Left ventricle myocardium inferior (tissue), 1 donor: Measurements from ENCODE around the gene ASAP3. TPM values are rescaled to one million over a fixed set of nuclear protein-coding genes. Genes with fewer than 3 reads are reported as not detected.
A peak's percentile ranks its signal among the peaks of the same experiment; 100 is the strongest.

Experiments used
- DNase-seq: peaks from one replicate; pipeline ENCODE4 v3.0.0-alpha.2; 2020
- H3K27ac ChIP-seq: fragments of 200-600 bp; replicated peaks from 2 replicates; pipeline ENCODE4 v1.8.0; 2021
- H3K27me3 ChIP-seq: fragments of 200-600 bp; 2 replicates; pipeline ENCODE4 v1.8.0; 2021; ENCODE audit warnings: low read depth
- H3K36me3 ChIP-seq: fragments of 200-600 bp; 2 replicates; pipeline ENCODE4 v1.8.0; 2021
- H3K4me1 ChIP-seq: fragments of 200-600 bp; 2 replicates; pipeline ENCODE4 v1.8.0; 2021
- H3K4me3 ChIP-seq: fragments of 200-600 bp; 2 replicates; pipeline ENCODE4 v1.8.0; 2021; ENCODE audit warnings: mild to moderate bottlenecking, moderate library complexity
- H3K9me3 ChIP-seq: fragments of 200-600 bp; replicated peaks from 2 replicates; pipeline ENCODE4 v1.8.0; 2021
- intact Hi-C: fragments of 100-400 bp; cut with micrococcal nuclease; formaldehyde crosslinking; loops from one replicate; pipeline ENCODE4 v1.11.0; 2022
- total RNA-seq: library from RNA; stranded (reverse); fragmentation: NEBNext Ultra II Directional; extraction: Animal tissue kit (Norgen Biotek cat#: 25700); gene quantifications from one replicate; pipeline ENCODE4 v1.2.1, GENCODE V29; 2021
- TF ChIP-seq, protein P1 (sequence below): fragments of 200-600 bp; IDR thresholded peaks from 2 replicates; pipeline ENCODE4 v1.8.0; 2021; ENCODE audit warnings: antibody characterized with exemption, mild to moderate bottlenecking, borderline replicate concordance
- donor health status: DM: no; HTN: yes; CAD: no; lungs with severe emphysema.

The ASAP3 gene
- total RNA-seq, 1 donor from 2014 or later: 44.4 TPM

GRCh38 chr1:23426828-23427227 lies 57.2 kb downstream of the ASAP3 start:
- Histone ChIP-seq H3K36me3 (peaks cover 39% of the 10 kb centered on the region), H3K4me1 (peaks cover 46% of the 10 kb centered on the region), H3K4me3 (no peak overlapping the region), H3K27ac (no peak overlapping the region), H3K27me3 (no peaks in the 10 kb centered on the region), H3K9me3 (no peaks in the 10 kb centered on the region)
- TF ChIP-seq, protein P1, sequence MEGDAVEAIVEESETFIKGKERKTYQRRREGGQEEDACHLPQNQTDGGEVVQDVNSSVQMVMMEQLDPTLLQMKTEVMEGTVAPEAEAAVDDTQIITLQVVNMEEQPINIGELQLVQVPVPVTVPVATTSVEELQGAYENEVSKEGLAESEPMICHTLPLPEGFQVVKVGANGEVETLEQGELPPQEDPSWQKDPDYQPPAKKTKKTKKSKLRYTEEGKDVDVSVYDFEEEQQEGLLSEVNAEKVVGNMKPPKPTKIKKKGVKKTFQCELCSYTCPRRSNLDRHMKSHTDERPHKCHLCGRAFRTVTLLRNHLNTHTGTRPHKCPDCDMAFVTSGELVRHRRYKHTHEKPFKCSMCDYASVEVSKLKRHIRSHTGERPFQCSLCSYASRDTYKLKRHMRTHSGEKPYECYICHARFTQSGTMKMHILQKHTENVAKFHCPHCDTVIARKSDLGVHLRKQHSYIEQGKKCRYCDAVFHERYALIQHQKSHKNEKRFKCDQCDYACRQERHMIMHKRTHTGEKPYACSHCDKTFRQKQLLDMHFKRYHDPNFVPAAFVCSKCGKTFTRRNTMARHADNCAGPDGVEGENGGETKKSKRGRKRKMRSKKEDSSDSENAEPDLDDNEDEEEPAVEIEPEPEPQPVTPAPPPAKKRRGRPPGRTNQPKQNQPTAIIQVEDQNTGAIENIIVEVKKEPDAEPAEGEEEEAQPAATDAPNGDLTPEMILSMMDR: no peak
- no peak for DNase-seq
- intact Hi-C loops: no loop called here

DNA sequence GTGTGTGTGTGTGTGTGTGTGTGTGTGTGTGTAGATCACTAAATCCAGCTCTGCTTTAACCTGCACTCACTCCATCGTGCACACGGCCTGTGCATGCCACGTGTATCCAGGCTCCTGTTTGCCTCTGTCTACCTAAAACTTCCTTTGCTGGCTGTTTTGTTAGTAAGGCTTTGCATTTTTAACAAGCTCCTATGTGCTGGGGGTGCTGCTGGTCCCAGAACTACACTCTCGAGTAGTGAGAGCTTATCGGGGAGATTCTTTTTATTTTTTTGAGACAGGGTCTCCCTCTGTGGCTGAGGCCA lies 58.8 kb downstream of the ASAP3 start:
- intact Hi-C loops: no loop called here
- Histone ChIP-seq H3K27me3 (no peaks in the 10 kb centered on the region), H3K36me3 (peaks cover 23% of the 10 kb centered on the region), H3K4me3 (peak overlapping the region; percentile 85), H3K27ac (peak overlapping the region; percentile 90), H3K9me3 (no peaks in the 10 kb centered on the region), H3K4me1 (peaks cover 62% of the 10 kb centered on the region)
- TF ChIP-seq, protein P1: no peak
- DNase-seq: no peak

DNA sequence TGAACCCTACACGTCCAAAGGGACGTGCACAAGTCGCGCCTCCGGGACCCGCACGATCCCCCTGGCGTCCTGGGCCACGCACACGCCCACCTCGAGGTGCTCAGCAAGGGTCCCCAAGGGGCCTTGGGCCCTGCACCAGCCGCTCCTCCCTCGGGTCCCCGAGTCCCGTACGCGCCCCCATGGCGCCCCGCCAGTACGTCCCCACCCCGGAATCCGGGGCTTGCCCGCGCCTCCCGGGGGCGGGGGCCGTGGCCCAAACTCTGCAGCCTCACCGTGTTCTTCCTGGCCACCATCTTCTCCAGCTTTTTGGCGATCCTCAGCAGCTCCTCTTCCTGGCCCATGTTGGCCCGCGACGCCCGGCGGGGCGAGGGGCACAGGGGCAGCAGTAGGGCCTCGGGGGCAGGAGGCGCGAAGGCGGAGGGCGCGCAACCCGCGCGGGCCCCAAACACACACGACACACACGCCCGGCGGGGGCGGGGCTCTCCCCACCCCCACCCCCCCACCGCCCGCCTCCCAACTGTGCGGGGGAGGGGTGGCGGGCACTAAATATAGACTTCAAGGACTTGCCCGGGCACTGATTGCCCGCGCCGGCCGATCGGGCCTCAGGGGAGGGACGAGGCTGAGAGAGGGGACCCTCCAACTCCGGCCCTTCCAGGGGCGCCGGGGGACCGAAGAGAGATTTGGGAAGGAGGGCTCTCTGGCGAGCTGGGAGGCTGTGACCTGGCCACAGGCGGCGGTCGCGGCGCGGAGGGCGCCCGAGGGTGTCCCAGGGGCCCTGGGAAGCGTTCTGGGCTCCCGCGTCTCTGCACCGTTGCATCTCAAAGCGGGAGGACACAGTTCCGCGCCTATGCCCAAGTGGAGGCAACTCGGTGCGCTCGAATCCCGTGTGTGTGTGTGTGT lies 59.4 kb downstream of the ASAP3 start, which contains the start of gene TCEA3:
Gene TCEA3 (minus strand): TSS at position 456 of the 900 bp plus-strand sequence. CDS start 115 bp downstream, at position 341.
- Histone ChIP-seq H3K27ac (peak within 1 kb of the TSS; percentile 90), H3K9me3 (no peaks in the 10 kb centered on the region), H3K4me1 (peaks cover 66% of the 10 kb centered on the region), H3K27me3 (no peaks in the 10 kb centered on the region), H3K4me3 (peak within 1 kb of the TSS; percentile 85), H3K36me3 (peaks cover 17% of the 10 kb centered on the region)
- peak; percentile 68 for DNase-seq
- intact Hi-C loops: no loop called here
- TF ChIP-seq, protein P1: no peak

- no peaks in the 10 kb centered on the region for H3K9me3 ChIP-seq
- TF ChIP-seq, protein P1: no peak
- peaks cover 8% of the 10 kb centered on the region for H3K36me3 ChIP-seq
- H3K4me3 ChIP-seq: peak overlapping the region; percentile 85
- H3K27me3 ChIP-seq: no peaks in the 10 kb centered on the region
- intact Hi-C loops: no loop called here
- H3K27ac ChIP-seq: peak overlapping the region; percentile 90
- no peak for DNase-seq
- H3K4me1 ChIP-seq: peaks cover 67% of the 10 kb centered on the region
Measured at GRCh38 chr1:23423415-23424292, 60.3 kb downstream of the ASAP3 start.

DNA sequence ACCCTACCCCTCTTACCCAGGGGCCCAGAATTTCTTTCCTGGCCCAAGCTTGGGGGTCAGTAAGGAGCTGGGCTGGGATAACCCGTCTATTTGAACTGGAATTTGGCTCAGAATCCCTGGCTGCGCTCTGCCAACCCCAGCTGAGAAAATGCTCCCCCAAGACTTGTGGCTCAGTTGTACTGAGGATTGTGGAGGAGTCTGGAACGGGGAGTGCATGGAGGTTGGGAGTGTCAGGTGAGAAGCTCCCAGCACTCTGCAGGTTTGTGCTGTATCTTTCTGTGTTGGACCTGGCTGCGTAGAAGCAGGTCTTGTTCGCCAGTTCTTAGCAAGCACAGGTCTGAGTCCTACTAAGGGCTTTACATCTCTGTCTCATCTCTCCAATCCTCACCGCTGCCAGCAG lies 61.0 kb downstream of the ASAP3 start:
- intact Hi-C loops: no loop called here
- peaks cover under 1% of the 10 kb centered on the region for H3K36me3 ChIP-seq
- H3K27ac ChIP-seq: peak overlapping the region; percentile 90
- TF ChIP-seq, protein P1: no peak
- H3K4me3 ChIP-seq: peak overlapping the region; percentile 85
- H3K4me1 ChIP-seq: peaks cover 70% of the 10 kb centered on the region
- H3K27me3 ChIP-seq: no peaks in the 10 kb centered on the region
- no peaks in the 10 kb centered on the region for H3K9me3 ChIP-seq
- no peak for DNase-seq
